Measurements from ENCODE around the gene ANKH.

The ANKH gene

DNA sequence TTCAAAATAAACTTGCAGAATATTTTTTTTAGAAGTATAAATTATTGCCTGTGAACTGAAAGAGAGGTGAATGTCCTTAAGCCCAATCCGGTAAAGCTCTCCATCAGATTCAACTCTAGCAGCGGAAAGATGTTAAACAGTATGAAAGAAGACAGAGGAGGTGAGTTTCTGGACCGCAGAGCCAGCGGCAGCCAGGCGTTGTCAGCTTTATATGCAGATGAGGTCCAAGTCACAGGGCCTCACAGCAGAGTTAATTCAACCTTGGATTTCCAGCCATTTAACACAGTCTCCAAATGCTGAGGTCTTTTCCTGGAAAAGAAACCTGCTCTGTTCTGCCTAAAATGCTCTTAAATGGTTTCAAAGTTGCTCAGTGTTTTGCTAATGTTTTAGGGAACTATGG, 131.6 kb downstream of the ANKH start:
- no peak for DNase-seq (ENCODE audit: low read depth in 2 of 3, low spot score in 1 of 3)

- no peak for DNase-seq (ENCODE audit: low read depth in 2 of 3, low spot score in 1 of 3)
Measured at GRCh38 chr5:14739538-14739937, 132.0 kb downstream of the ANKH start.

DNA sequence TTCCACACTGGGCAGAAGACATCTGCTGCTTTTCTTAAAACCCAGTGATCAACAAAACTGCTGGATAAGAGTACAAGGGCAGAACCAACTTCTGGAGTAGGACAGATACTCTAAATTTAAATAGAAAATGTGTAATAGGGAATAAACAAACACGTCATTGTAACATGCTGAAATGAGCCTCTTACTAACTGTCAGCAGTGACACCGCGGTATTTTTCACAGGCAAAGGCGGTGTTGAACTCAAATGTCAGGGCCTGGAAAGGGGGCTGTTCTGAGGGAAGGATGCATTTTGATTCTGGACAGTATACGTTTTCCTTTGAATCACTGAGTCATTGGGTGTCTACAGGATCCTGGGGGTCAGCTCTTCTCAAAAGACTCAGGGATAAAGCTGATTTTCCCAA, 133.5 kb downstream of the ANKH start:
- DNase-seq (ENCODE audit: low read depth in 2 of 3, low spot score in 1 of 3), result no peak

DNA sequence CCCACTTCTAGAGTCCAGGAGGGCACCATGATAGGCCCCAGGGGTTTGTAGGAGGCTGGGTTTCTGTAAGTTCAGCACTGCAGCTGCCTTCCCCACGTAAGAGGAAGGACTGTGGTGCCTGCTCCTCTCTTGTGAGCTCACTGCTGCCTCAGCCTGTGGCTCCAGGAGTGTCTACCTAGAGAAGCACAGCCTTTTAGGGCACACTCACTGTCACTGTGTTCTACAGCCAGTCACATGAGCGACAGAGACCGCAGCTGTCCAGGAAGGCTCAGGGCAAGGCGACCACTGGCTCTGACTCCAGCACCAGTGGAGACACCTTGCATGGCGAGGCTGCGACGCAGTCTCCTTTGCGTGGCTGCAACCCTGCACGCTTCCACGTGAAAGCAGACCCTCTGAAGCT, 134.3 kb downstream of the ANKH start:
- no peak for DNase-seq (ENCODE audit: low read depth in 2 of 3, low spot score in 1 of 3)

DNA sequence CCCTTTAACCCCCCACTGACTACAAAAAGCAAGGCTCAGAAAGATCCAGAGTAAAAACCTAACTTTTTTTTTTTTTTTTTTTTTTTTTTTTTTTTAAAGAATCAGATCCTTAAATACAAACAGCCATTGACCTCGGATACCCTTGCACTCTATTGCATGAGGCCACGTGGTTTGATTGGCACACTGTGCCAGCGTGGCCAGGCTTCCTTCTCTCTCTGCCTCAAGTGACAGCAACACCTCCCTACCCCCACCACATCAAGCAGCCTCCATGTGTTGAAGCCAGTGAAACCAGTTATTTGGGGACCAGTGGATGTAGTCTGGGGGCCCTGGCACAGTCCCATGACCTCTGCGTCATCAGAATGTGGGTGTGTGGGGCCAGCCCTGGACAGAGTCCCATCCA, 135.6 kb downstream of the ANKH start:
- no peak for DNase-seq (ENCODE audit: low read depth in 2 of 3, low spot score in 1 of 3)

GRCh38 chr5:14734396-14734795, 137.2 kb downstream of the ANKH start:
- no peak for DNase-seq (ENCODE audit: low read depth in 2 of 3, low spot score in 1 of 3)

GRCh38 chr5:14733661-14734060, 137.9 kb downstream of the ANKH start:
- no peak for DNase-seq (ENCODE audit: low read depth in 2 of 3, low spot score in 1 of 3)

- DNase-seq (ENCODE audit: low read depth in 2 of 3, low spot score in 1 of 3), result no peak
Measured at GRCh38 chr5:14732991-14733390, 138.6 kb downstream of the ANKH start.

GRCh38 chr5:14730881-14731280, 140.7 kb downstream of the ANKH start:
- no peak for DNase-seq (ENCODE audit: low read depth in 2 of 3, low spot score in 1 of 3)

DNA sequence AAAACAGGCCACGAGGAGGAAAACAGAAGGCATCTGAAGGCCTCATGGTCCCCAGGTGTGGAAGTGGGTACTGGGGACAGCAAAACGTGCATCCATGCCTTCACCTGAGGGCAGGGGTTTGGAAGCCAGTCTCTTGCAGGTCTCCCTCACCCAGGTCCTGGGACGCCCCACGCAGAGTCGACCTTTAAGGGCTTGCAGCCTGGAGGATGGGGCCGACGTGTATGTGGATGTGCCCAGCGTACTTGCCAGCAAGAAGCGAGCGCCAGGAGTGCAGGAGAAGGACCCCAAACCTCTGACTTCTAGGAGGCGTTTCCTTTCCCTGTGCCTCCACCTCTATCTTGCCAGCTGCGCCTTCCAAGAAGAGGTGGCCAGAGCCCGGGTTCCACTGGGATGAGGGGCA, 141.1 kb downstream of the ANKH start:
- no peak for DNase-seq (ENCODE audit: low read depth in 2 of 3, low spot score in 1 of 3)

- no peak for DNase-seq (ENCODE audit: low read depth in 2 of 3, low spot score in 1 of 3)
Measured at GRCh38 chr5:14729448-14730385, 141.9 kb downstream of the ANKH start.

- DNase-seq (ENCODE audit: low read depth in 2 of 3, low spot score in 1 of 3), result no peak
Measured at GRCh38 chr5:14728459-14728938, 143.1 kb downstream of the ANKH start.

DNA sequence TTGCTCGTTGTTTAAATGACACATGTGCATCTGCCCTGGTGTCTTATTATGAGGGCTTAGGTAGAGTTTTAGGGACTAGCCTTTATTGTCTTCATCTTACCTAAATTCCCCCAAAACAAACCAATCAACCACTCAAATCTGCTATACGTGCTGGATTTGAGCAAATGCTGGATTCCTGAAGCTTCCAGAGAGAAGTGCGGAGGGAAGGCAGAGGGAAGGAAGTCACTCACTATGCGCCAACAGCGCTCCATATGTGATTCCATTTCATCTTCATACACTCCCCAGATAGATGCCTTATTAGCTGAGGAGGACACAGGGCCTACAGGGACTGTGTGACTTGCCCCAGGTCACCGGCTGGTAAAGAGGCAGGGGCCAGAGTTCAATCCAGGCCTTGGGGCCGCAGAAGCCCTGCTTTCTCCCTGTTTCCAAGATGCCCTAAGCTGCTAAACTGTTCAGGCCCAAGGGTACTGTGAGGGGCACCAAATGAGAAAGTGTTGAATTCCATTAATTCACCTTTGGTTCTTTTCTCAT, 143.6 kb downstream of the ANKH start:
- DNase-seq (ENCODE audit: low read depth in 2 of 3, low spot score in 1 of 3), result no peak

GRCh38 chr5:14727428-14727865, 144.1 kb downstream of the ANKH start:
- DNase-seq (ENCODE audit: low read depth in 2 of 3, low spot score in 1 of 3), result peak; percentile 47 to 69 (median 60)

DNA sequence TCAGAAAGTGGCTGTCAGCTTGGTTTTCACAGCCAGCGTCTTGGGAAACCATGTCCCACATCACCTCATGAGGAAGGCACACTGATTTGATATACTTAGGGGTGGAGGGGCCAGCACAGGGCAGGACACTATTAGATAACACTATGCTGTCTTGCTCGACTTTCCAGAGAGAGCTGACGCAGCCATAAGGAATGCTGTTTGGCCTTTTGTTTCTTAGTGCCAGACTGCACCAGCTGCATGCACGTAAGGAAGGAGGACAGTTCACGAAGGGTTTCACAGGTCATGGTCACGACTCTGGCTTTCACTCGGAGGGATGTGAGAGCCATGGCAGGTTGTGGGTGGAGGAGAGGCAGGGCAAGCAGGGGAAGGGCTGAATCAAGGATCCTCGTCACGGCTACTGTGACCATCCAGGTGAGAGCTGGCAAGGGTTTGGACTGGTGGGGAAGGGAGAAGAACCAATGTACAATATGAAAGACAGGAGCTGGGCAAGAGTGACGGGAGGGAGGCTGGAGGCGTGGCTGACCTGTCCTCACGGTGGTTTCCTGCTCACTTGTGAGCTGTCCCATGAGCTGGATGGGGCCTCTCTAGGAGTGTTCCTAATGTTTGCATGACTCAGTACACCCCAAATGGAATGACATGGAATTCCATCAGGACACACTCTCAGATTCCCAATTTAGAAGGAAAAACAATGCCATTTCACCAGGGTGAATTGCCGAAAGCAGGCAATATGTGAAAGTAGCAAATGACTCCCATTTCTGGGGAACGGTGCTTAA, 145.3 kb downstream of the ANKH start:
- no peak for DNase-seq (ENCODE audit: low read depth in 2 of 3, low spot score in 1 of 3)

GRCh38 chr5:14724633-14725032, 146.9 kb downstream of the ANKH start:
- DNase-seq (ENCODE audit: low read depth in 2 of 3, low spot score in 1 of 3), result no peak

- no peak for DNase-seq (ENCODE audit: low read depth in 2 of 3, low spot score in 1 of 3)
Measured at GRCh38 chr5:14723701-14724132, 147.9 kb downstream of the ANKH start.

GRCh38 chr5:14722923-14723322, 148.7 kb downstream of the ANKH start:
- no peak for DNase-seq (ENCODE audit: low read depth in 2 of 3, low spot score in 1 of 3)

DNA sequence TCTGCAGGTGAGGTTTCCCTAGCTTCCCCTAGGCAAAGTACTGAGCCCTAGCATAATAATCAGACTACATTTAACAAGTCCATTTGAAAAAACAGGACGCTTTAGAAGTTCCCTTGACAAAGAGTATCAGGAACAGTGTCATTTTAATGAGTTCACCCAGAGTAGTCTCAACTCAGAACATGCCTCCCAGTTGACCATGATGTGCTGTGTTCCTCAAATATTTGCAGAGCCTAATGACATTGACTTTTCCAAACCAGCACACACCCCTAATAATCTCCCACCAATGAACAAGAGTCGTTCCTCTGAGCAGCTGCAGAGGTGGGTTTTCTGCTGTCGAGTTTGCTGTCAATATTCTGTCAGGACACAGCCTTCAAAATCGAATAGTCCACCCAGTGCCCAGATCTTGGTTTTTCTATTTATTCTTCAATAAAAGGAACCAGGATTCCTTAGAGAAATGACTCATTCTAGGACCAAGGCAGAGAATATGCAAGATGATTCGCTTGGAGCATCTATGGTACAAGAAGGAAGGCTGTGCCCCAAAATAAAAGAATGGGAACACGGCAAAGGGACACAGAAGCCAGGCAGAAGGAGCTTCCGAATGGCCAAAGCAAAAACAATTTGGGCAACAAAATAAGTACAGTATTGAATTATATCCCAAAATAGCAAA, 149.5 kb downstream of the ANKH start:
- DNase-seq (ENCODE audit: low read depth in 2 of 3, low spot score in 1 of 3), result no peak

- no peak for DNase-seq (ENCODE audit: low read depth in 2 of 3, low spot score in 1 of 3)
Measured at GRCh38 chr5:14720236-14720923, 151.2 kb downstream of the ANKH start.

GRCh38 chr5:14718778-14719177, 152.8 kb downstream of the ANKH start:
- DNase-seq (ENCODE audit: low read depth in 2 of 3, low spot score in 1 of 3), result no peak

Measured in stimulated activated CD4-positive, alpha-beta T cell treated with anti-CD3 and anti-CD28 coated beads, Interleukin-12 subunit alpha, Interleukin-12 subunit beta, amount 100 ng/mL, for 48 hours (primary cell).